Measurements from ENCODE around the gene COX6A1. TPM values are rescaled to one million over a fixed set of nuclear protein-coding genes. Genes with fewer than 3 reads are reported as not detected.

COX6A1 gene
- total RNA-seq, 1 experiment from 2014 or later: 482 TPM

GRCh38 chr12:120490325-120490724 lies 52.4 kb downstream of the COX6A1 start:
- intact Hi-C loops (cut with micrococcal nuclease; ENCODE audit: unreplicated experiment): no loop called here
- no peaks in the 10 kb centered on the region for H3K9me3 Mint-ChIP-seq (ENCODE audit: low read depth, unreplicated experiment)
- peaks cover 9% of the 10 kb centered on the region for H3K4me1 Mint-ChIP-seq (ENCODE audit: low read depth, unreplicated experiment)
- DNase-seq: no peak
- TF ChIP-seq CTCF (IDR thresholded peaks at IDR 0.05; ENCODE audit: unreplicated experiment): no peak
- CTCF ChIA-PET: no interaction called here
- H3K4me3 Mint-ChIP-seq (ENCODE audit: low read depth, unreplicated experiment): no peak overlapping the region
- H3K36me3 Mint-ChIP-seq (ENCODE audit: insufficient read depth, unreplicated experiment): peaks cover 11% of the 10 kb centered on the region
- H3K27ac Mint-ChIP-seq (ENCODE audit: unreplicated experiment): no peak overlapping the region
- no TSS peak for BruUV-seq (replicated peaks)
- H3K27me3 Mint-ChIP-seq (ENCODE audit: unreplicated experiment): no peaks in the 10 kb centered on the region

Other genes starting within 250 kb of the COX6A1 start
- 168 and 188 TPM in 2 replicates for gene GCN1, start 243.4 kb upstream of the COX6A1 start, total RNA-seq (2022)
- gene RPLP0, start 237.0 kb upstream of the COX6A1 start, total RNA-seq (2022): 1,595 and 1,852 TPM in 2 replicates
- 156 and 172 TPM in 2 replicates for gene PXN, start 172.4 kb upstream of the COX6A1 start, total RNA-seq (2022)
- 5,016 and 6,756 TPM in 2 replicates for gene RNU4-2, start 146.2 kb upstream of the COX6A1 start, total RNA-seq (2022)
- 2,759 and 3,670 TPM in 2 replicates for gene RNU4-1, start 144.9 kb upstream of the COX6A1 start, total RNA-seq (2022)
- 1.1 and 1.6 TPM in 2 replicates for gene SIRT4, start 135.8 kb upstream of the COX6A1 start, total RNA-seq (2022)
- not detected in 2 replicates for gene PLA2G1B, start 110.3 kb upstream of the COX6A1 start, total RNA-seq (2022)
- gene MSI1, start 68.9 kb upstream of the COX6A1 start, total RNA-seq (2022): 0.56 and 1.4 TPM in 2 replicates
- gene TRIAP1, start 8.3 kb downstream of the COX6A1 start, total RNA-seq (2022): 29.4 and 34.4 TPM in 2 replicates
- 29.7 and 43.7 TPM in 2 replicates for gene GATC, start 8.3 kb downstream of the COX6A1 start, total RNA-seq (2022)
- gene SRSF9, start 31.6 kb downstream of the COX6A1 start, total RNA-seq (2022): 284 and 292 TPM in 2 replicates
- 419 and 423 TPM in 2 replicates for gene DYNLL1, start 58.0 kb downstream of the COX6A1 start, total RNA-seq (2022)
- gene COQ5, start 91.0 kb downstream of the COX6A1 start, total RNA-seq (2022): 33.8 and 36.8 TPM in 2 replicates
- gene RNF10, start 96.2 kb downstream of the COX6A1 start, total RNA-seq (2022): 172 and 206 TPM in 2 replicates
- 81.0 and 84.4 TPM in 2 replicates for gene POP5, start 143.3 kb downstream of the COX6A1 start, total RNA-seq (2022)
- gene CABP1, start 202.5 kb downstream of the COX6A1 start, total RNA-seq (2022): 0.14 and 0.98 TPM in 2 replicates
- gene MLEC, start 249.0 kb downstream of the COX6A1 start, total RNA-seq (2022): 268 and 290 TPM in 2 replicates